Mesothelial cell of epicardium (in vitro differentiated cells): ENCODE data around the gene TCIRG1. TPM values are rescaled to one million over a fixed set of nuclear protein-coding genes. Genes with fewer than 3 reads are reported as not detected.
A peak's percentile ranks its signal among the peaks of the same experiment; 100 is the strongest.

Experiments used
- DNase-seq, 2 experiments: peaks; one replicate each; pipeline ENCODE4 v3.0.0; 2021; ENCODE audit warnings: low spot score in 2 of 2; ENCODE audit not compliant: unreplicated experiment in 2 of 2
- H3K27ac Mint-ChIP-seq: 2 replicates; pipeline ENCODE4 v1.8.0; 2021; ENCODE audit warnings: mixed read lengths
- H3K27me3 Mint-ChIP-seq: 2 replicates; pipeline ENCODE4 v1.8.0; 2021; ENCODE audit warnings: low read depth, mixed read lengths
- H3K36me3 Mint-ChIP-seq: 2 replicates; pipeline ENCODE4 v1.8.0; 2021; ENCODE audit warnings: mixed read lengths
- H3K4me1 Mint-ChIP-seq: 2 replicates; pipeline ENCODE4 v1.8.0; 2021; ENCODE audit warnings: mixed read lengths
- H3K4me3 Mint-ChIP-seq: 2 replicates; pipeline ENCODE4 v1.8.0; 2021; ENCODE audit warnings: mild to moderate bottlenecking, moderate library complexity, mixed read lengths
- H3K9me3 Mint-ChIP-seq: 2 replicates; pipeline ENCODE4 v1.8.0; 2021; ENCODE audit warnings: mixed read lengths
- total RNA-seq: library from RNA; stranded (reverse); gene quantifications from 3 replicates; pipeline ENCODE4 v1.2.1, GENCODE V29; 2021
- TF ChIP-seq, protein P1 (sequence below): fragments of 200-600 bp; sonication (generic); IDR thresholded peaks from one replicate; pipeline ENCODE4 v1.5.0; 2021; ENCODE audit warnings: antibody characterized with exemption; ENCODE audit not compliant: unreplicated experiment

The TCIRG1 gene
- total RNA-seq, 1 donor from 2014 or later: 60.0 TPM

DNA sequence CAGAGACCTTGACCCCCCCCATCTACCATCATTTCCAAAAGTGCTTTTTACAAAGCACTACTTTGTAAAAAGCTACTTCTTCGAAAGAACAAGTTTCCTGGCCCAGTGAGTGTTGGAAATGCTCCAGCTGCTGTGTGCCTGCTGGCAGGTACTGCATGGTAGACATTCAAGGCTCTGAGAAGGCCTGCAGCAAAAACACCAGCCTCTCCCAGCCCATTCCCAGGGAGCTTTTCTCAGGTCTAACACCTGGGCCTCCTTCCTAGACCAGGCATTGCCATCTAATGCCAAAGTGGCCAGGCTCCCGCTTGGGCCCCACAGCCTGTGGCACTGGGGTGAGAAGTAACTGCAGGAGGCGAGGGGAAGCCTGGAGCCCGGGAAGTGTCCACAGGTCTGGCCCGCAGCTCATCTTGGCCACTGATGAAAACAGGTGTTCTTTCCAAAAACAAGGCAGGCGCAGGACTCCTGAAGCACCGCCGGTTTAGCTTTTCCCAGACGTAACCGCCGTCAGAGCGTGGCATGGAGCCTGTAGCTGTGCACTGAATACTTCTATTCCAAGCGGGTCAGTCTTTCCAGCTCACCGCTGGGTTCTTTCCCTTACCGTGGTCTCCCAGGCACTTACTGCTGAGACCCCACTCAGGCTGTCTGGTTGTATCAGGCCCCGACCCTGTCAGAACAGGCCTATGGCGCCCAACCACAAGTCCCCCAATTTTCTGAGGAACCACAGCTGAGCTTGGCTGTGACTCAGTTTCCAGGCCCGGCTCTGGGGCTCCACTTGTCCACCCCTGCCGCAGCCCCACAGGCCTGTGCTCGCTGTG is 1.2 kb upstream of the TCIRG1 start:
- no peak overlapping the region for H3K27ac Mint-ChIP-seq
- H3K4me3 Mint-ChIP-seq: no peak overlapping the region
- H3K36me3 Mint-ChIP-seq: peaks cover 4% of the 10 kb centered on the region
- no peak for DNase-seq
- H3K27me3 Mint-ChIP-seq: no peaks in the 10 kb centered on the region
- no peaks in the 10 kb centered on the region for H3K9me3 Mint-ChIP-seq
- H3K4me1 Mint-ChIP-seq: peaks cover 8% of the 10 kb centered on the region
- TF ChIP-seq, protein P1, sequence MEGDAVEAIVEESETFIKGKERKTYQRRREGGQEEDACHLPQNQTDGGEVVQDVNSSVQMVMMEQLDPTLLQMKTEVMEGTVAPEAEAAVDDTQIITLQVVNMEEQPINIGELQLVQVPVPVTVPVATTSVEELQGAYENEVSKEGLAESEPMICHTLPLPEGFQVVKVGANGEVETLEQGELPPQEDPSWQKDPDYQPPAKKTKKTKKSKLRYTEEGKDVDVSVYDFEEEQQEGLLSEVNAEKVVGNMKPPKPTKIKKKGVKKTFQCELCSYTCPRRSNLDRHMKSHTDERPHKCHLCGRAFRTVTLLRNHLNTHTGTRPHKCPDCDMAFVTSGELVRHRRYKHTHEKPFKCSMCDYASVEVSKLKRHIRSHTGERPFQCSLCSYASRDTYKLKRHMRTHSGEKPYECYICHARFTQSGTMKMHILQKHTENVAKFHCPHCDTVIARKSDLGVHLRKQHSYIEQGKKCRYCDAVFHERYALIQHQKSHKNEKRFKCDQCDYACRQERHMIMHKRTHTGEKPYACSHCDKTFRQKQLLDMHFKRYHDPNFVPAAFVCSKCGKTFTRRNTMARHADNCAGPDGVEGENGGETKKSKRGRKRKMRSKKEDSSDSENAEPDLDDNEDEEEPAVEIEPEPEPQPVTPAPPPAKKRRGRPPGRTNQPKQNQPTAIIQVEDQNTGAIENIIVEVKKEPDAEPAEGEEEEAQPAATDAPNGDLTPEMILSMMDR: no peak

DNA sequence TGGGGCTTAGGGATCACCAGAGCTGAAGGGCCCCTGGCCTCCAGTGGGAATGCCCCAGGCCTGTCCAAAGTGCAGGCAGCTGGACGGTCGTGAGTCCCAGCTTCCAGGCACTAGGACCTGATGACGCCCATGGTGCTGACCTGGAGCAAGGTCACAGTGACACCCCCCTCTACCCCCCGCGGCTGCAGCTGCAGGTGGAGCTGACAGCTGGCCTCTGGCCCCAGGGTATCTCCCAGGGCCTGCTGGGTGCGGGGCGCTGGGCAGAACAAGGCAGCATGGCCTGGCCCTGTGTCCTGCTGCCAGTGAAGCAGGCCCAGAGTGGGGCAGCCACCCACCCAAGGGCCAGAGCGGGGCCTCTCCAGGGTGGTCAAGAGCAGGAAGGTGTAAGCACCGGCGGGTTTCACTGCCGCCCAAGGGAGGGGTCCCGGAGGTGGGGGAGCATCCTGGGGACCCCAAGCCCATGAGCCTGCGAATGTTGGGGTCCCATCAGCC is 553 bp upstream of the TCIRG1 start:
- TF ChIP-seq, protein P1: no peak
- Mint-ChIP-seq H3K4me1 (peaks cover 8% of the 10 kb centered on the region), H3K4me3 (peak overlapping the region; percentile 43), H3K27me3 (no peaks in the 10 kb centered on the region), H3K36me3 (peaks cover 4% of the 10 kb centered on the region), H3K27ac (no peak overlapping the region), H3K9me3 (no peaks in the 10 kb centered on the region)
- no peak for DNase-seq

DNA sequence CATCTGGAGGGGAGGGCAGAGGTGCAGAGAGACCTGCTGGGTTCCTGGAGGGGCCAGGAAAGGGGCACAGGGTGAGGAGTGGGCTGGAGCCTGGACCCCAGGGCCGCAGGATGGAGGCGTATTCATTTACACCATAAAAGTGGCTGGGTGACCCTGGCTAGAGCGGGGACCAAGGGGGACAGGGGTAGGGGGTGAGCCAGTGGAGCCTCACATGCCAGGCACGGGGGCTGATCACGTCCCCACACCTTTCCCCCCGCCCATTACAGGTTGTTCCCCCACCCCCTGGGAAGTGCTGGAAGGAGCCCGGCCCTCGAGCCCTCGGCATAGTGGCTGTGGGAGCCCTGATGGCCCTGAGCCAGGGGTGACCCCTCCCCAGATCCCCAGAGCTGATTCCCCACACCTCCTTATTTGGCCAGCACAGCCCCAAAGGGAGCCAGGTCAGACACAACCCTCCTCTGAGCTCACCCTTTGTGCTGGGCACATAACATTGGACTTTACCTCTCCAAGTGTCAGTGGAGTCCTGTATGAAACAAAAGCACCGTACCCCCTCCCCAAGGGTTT is 781 bp downstream of the TCIRG1 start:
- no peak for DNase-seq
- Mint-ChIP-seq H3K36me3 (no peaks in the 10 kb centered on the region), H3K4me1 (peaks cover 8% of the 10 kb centered on the region), H3K9me3 (no peaks in the 10 kb centered on the region), H3K27me3 (no peaks in the 10 kb centered on the region), H3K27ac (peak overlapping the region; percentile 91), H3K4me3 (peak overlapping the region; percentile 57)
- TF ChIP-seq, protein P1: no peak

DNA sequence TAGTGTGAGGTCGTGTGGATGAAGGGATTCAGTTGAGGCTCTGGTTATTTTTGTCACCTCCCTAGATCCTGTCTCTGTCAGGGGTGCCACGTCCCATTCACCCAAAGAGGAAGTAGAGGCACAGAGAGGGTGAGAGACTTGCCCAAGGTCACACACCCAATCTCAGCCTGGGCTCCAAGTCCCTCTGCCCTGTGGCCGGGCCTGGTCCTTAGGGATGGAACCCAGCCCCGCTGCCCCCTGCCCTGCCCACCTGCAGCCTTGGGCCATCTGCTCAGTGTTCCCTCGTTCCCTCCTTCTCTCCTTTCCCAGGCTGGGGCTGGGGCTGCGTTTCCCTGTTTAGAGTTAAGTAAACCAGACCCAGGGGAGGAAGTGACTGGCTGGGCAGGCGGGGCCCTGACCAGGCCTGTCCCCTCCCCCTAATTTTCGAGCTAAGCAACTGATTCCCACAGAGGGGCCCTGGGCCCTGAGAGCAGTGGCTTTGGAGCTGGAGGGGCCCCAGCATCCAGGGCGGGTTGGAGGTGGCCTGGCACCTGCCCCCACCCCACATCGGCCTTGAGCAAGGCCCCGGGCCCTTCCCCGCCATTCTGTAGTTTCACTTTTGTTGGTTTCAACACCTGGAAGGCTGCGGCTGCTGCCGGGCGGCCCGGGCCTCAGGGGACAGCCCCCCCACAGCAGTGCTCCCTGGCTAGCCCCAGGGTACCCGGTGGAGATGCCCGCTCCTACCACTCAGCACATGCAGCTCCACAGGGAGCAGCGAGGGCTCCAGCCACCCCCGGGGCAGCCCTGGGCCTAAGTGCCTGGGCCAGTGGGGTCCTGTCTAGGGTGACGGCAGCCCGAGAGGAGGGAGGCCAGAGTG is 1.5 kb downstream of the TCIRG1 start:
- no peak for DNase-seq
- TF ChIP-seq, protein P1: no peak
- H3K4me3 Mint-ChIP-seq: peak overlapping the region; percentile 57
- no peaks in the 10 kb centered on the region for H3K36me3 Mint-ChIP-seq
- peaks cover 8% of the 10 kb centered on the region for H3K4me1 Mint-ChIP-seq
- no peaks in the 10 kb centered on the region for H3K27me3 Mint-ChIP-seq
- no peaks in the 10 kb centered on the region for H3K9me3 Mint-ChIP-seq
- peak overlapping the region; percentile 91 for H3K27ac Mint-ChIP-seq

DNA sequence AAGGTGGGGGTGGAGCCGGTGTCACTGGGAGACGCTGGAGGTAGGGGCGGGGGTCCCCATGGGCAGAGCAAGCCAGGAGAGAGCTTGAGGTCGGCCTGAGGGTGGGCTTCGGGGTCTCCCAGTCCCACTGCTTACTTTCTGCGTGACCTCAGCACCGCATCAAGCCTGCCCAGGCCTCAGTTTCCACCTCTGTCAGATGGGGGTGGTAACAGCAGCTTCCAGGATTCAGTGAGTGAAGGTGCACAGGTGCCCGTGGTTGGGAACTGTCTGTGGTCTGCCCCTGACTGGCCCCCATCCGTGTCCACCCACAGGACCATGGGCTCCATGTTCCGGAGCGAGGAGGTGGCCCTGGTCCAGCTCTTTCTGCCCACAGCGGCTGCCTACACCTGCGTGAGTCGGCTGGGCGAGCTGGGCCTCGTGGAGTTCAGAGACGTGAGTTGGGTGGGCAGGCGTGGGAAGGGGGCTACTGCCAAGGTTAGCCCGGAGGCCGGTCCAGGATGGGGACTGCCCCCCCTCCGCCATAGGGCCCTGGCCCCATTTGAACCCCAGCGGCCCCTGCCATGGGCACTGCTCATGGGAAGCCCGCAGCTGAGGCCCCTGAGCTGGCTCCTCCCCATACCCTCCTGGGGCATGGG is 2.2 kb downstream of the TCIRG1 start:
- H3K4me1 Mint-ChIP-seq: peaks cover 8% of the 10 kb centered on the region
- H3K27me3 Mint-ChIP-seq: no peaks in the 10 kb centered on the region
- no peak overlapping the region for H3K27ac Mint-ChIP-seq
- DNase-seq: no peak
- no peaks in the 10 kb centered on the region for H3K36me3 Mint-ChIP-seq
- H3K9me3 Mint-ChIP-seq: no peaks in the 10 kb centered on the region
- TF ChIP-seq, protein P1: no peak
- no peak overlapping the region for H3K4me3 Mint-ChIP-seq
